Measurements from ENCODE around the gene TSHZ1. TPM values are rescaled to one million over a fixed set of nuclear protein-coding genes. Genes with fewer than 3 reads are reported as not detected.

TSHZ1 gene
- polyA plus RNA-seq, 1 of the 3 experiments (the other 2 are of a cell fraction) = 2.6 TPM

DNA sequence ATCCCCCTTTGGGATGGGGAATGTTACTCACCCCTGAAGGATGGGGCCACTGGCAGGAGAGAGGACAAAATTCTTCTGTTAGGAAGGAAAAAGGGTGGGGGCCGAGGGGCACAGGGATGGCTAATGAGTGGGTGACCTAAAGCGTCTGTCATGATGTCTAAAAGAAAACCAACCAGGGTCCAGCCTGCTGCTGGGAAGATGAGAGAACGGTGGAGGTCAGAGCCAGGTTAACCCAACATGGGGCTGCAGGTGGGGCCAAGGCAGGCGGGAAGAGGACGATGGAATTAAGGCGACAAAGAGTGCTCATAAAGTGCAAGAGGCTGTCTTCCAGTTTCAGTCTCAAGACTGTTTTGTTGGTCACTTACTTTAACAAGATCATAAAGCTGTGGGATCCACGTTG lies 126.8 kb downstream of the TSHZ1 start (continued):
- TF ChIP-seq, protein P1, sequence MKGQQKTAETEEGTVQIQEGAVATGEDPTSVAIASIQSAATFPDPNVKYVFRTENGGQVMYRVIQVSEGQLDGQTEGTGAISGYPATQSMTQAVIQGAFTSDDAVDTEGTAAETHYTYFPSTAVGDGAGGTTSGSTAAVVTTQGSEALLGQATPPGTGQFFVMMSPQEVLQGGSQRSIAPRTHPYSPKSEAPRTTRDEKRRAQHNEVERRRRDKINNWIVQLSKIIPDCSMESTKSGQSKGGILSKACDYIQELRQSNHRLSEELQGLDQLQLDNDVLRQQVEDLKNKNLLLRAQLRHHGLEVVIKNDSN (IDR thresholded peaks at IDR 0.05; ENCODE audit: borderline replicate concordance, low read depth) = no peak
- TF ChIP-seq GATA2 (CRISPR knock-in tag; IDR thresholded peaks at IDR 0.05) = no peak
- TF ChIP-seq NRF1 (IDR thresholded peaks at IDR 0.05; ENCODE audit: low read depth, low read length) = no peak
- TF ChIP-seq FOXM1 (IDR thresholded peaks at IDR 0.05; ENCODE audit: low read depth) = no peak
- no peak for TF ChIP-seq EZH2phosphoT487 (IDR thresholded peaks at IDR 0.05; ENCODE audit: borderline replicate concordance, low read depth)
- TF ChIP-seq CHD2 (IDR thresholded peaks at IDR 0.05; ENCODE audit: low read length, partially characterized antibody) = no peak
- TF ChIP-seq GABPA (IDR thresholded peaks at IDR 0.05; ENCODE audit: low read depth) = no peak
- TF ChIP-seq FOXJ3 (CRISPR knock-in tag; IDR thresholded peaks at IDR 0.05) = no peak
- no peak for TF ChIP-seq RFX5 (IDR thresholded peaks at IDR 0.05; ENCODE audit: low read length)
- no peak for TF ChIP-seq RXRA (IDR thresholded peaks at IDR 0.05; ENCODE audit: borderline replicate concordance, low read depth)
- no peak for TF ChIP-seq ELF1 (IDR thresholded peaks at IDR 0.05)

DNA sequence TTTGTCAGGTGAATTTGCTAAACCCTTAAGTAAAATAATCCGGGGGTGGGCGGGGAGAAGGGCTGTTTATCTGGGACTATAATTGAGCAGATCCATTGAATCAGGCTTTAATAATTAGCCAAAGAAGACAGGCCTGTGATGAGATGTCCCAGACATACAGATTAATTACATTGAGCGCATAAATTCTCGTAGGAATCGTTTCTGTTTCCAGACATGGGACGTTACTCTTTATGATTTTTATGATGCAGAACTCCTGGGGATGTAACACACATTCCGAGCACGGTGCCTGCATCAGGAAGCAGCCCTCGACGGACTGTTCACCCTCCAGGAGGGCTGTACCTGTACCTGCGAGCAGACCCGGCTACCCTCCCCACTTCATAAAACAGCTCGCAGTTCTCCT lies 128.0 kb downstream of the TSHZ1 start:
- Histone ChIP-seq H3K27ac (ENCODE audit: low read depth in 2 of 2, low read length in 1 of 2) (no peak overlapping the region; a peak in 1 of 4 replicates), H3K27me3 (ENCODE audit: insufficient read depth) (no peaks in the 10 kb centered on the region), H3F3A (replicated peaks; ENCODE audit: insufficient read depth) (no peaks in the 10 kb centered on the region), H4K20me1 (ENCODE audit: insufficient read depth) (no peaks in the 10 kb centered on the region), H2AFZ (ENCODE audit: low read depth) (no peak overlapping the region), H3K9ac (no peak overlapping the region), H3K79me2 (ENCODE audit: insufficient read depth) (no peaks in the 10 kb centered on the region), H3K4me1 (ENCODE audit: control insufficient read depth in 1 of 2, insufficient read depth in 2 of 2, low read depth in 1 of 2, low read length in 1 of 2) (peaks cover 0 to 12% of the 10 kb centered on the region in 2 experiments; a peak in 1 of 4 replicates), H3K36me3 (replicated peaks in 1 of 2; ENCODE audit: control insufficient read depth in 1 of 2, insufficient read depth in 2 of 2, low read length in 1 of 2) (no peaks in the 10 kb centered on the region), H3K9me3 (no peaks in the 10 kb centered on the region), H3K4me3 (ENCODE audit: low read depth in 2 of 2, low read length in 1 of 2) (no peak overlapping the region), H3K9me2 (no peaks in the 10 kb centered on the region), H3K4me2 (no peak overlapping the region)
- 52% methylated on average over 13 of the region's 13 CpGs for WGBS (ENCODE audit: low lambda C conversion rate)
- DNase-seq = no peak
- ChIA-PET POLR2A (no interaction called here), CTCF (no interaction called here)
- no peak for TF ChIP-seq MXI1 (IDR thresholded peaks at IDR 0.05; ENCODE audit: low read depth, low read length)
- no peak for TF ChIP-seq CHD2 (IDR thresholded peaks at IDR 0.05; ENCODE audit: low read length, partially characterized antibody)
- TF ChIP-seq, protein P2, sequence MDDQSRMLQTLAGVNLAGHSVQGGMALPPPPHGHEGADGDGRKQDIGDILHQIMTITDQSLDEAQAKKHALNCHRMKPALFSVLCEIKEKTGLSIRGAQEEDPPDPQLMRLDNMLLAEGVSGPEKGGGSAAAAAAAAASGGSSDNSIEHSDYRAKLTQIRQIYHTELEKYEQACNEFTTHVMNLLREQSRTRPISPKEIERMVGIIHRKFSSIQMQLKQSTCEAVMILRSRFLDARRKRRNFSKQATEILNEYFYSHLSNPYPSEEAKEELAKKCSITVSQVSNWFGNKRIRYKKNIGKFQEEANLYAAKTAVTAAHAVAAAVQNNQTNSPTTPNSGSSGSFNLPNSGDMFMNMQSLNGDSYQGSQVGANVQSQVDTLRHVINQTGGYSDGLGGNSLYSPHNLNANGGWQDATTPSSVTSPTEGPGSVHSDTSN (IDR thresholded peaks at IDR 0.05) = no peak
- TF ChIP-seq TCF12 (IDR thresholded peaks at IDR 0.05) = no peak
- TF ChIP-seq GABPA (IDR thresholded peaks at IDR 0.05; ENCODE audit: low read depth) = no peak
- no peak for TF ChIP-seq MEF2A (IDR thresholded peaks at IDR 0.05; ENCODE audit: borderline replicate concordance, low read depth)
- no peak for TF ChIP-seq RAD21 (IDR thresholded peaks at IDR 0.05; ENCODE audit: low read length)
- no peak for TF ChIP-seq EZH2phosphoT487 (IDR thresholded peaks at IDR 0.05; ENCODE audit: borderline replicate concordance, low read depth)
- TF ChIP-seq FOXJ3 (CRISPR knock-in tag; IDR thresholded peaks at IDR 0.05) = no peak
- TF ChIP-seq, protein P3, sequence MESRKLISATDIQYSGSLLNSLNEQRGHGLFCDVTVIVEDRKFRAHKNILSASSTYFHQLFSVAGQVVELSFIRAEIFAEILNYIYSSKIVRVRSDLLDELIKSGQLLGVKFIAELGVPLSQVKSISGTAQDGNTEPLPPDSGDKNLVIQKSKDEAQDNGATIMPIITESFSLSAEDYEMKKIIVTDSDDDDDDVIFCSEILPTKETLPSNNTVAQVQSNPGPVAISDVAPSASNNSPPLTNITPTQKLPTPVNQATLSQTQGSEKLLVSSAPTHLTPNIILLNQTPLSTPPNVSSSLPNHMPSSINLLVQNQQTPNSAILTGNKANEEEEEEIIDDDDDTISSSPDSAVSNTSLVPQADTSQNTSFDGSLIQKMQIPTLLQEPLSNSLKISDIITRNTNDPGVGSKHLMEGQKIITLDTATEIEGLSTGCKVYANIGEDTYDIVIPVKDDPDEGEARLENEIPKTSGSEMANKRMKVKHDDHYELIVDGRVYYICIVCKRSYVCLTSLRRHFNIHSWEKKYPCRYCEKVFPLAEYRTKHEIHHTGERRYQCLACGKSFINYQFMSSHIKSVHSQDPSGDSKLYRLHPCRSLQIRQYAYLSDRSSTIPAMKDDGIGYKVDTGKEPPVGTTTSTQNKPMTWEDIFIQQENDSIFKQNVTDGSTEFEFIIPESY (IDR thresholded peaks at IDR 0.05; ENCODE audit: borderline replicate concordance, low read depth) = no peak
- no peak for TF ChIP-seq TEAD4 (IDR thresholded peaks at IDR 0.05; ENCODE audit: borderline replicate concordance, insufficient read depth)
- no peak for TF ChIP-seq SMC3 (IDR thresholded peaks at IDR 0.05; ENCODE audit: low read depth, low read length)
- TF ChIP-seq SIN3A (IDR thresholded peaks at IDR 0.05; ENCODE audit: borderline replicate concordance, low read depth, low read length) = no peak
- no peak for TF ChIP-seq YY1 (IDR thresholded peaks at IDR 0.05; ENCODE audit: low read depth)
- TF ChIP-seq, protein P4, sequence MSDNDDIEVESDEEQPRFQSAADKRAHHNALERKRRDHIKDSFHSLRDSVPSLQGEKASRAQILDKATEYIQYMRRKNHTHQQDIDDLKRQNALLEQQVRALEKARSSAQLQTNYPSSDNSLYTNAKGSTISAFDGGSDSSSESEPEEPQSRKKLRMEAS (IDR thresholded peaks at IDR 0.05; ENCODE audit: low read depth) = no peak
- TF ChIP-seq EP300 (IDR thresholded peaks at IDR 0.05; ENCODE audit: borderline replicate concordance in 1 of 2, low read depth in 1 of 2, low read length in 1 of 2) = no peak

Data from SK-N-SH (cell line).